CD4-positive, alpha-beta T cell treated with Interleukin-4 for 1 hour (primary cell): ENCODE data around the gene ATP2B2.
A peak's percentile ranks its signal among the peaks of the same experiment; 100 is the strongest.

Experiments
- DNase-seq, 2 donors: peaks; one replicate each; pipeline ENCODE4 v3.0.0-alpha.2; 2020 to 2022

ATP2B2 gene

DNA sequence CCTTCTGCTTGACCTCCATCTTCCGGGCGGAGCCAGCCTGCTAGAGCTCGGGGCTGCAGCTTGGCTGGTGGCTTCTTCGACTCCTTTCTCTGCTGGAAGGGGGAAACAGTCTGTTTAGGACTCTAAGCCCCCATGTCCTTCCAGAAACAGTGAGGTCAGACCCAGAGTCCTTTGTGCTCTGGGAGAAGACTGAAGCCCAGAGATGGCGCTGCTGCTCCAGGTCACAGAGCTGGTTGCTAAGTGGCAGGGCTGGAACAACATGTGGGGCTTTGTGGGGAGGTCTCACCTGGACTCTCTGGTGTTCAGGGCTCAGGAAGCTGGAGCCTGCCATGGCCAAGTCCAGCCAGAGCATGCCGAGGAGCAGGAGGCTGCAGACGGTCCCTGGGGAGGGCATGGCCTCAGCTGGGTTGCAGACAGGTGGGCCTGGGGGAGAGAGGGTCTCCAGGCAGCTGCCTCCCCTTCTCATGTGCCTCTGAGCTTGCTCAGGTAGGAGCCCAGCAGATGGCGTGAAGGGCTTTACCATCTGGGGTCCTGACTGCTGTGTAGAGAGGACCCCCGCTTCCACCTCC, 215.5 kb downstream of the ATP2B2 start:
- DNase-seq: no peak

DNA sequence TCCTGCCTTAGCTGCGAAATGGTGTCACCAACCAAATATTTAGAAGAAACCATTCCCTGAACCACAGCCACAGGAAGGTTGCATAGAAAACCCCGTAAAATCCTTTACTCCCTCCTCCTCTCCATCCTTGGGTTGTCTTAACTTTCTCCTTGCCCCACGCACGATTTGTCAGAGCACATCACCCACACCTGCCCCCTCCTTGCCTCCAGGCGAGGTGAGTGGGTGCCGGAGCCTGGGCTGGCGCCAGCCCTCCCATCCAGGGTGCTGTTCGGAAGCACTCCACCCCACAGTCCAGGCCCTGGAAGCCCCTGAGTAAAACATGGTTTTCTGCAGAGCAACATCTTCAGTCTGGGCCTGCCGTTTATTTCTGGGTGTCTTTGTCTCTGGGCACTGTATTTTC, 216.3 kb downstream of the ATP2B2 start:
- DNase-seq: no peak

DNA sequence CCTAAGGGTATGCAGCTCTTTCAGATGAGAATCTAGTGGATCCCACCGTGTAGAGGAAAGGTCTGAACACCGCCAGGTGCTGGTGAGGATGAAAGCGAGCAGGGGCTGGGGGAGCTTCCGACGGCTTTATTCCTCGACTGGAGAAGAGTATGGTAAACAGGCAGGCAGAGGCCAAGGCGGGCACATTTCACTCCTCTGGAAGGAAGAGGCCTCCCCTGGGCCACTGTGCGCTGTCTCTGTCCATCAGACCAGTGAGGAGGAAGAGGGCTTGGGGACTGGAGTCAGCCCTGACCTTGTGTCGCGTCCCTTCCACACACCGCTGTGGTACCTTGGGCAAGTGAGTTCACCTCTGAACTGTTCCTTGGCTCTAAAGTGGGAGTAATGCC, 216.8 kb downstream of the ATP2B2 start:
- no peak for DNase-seq

DNA sequence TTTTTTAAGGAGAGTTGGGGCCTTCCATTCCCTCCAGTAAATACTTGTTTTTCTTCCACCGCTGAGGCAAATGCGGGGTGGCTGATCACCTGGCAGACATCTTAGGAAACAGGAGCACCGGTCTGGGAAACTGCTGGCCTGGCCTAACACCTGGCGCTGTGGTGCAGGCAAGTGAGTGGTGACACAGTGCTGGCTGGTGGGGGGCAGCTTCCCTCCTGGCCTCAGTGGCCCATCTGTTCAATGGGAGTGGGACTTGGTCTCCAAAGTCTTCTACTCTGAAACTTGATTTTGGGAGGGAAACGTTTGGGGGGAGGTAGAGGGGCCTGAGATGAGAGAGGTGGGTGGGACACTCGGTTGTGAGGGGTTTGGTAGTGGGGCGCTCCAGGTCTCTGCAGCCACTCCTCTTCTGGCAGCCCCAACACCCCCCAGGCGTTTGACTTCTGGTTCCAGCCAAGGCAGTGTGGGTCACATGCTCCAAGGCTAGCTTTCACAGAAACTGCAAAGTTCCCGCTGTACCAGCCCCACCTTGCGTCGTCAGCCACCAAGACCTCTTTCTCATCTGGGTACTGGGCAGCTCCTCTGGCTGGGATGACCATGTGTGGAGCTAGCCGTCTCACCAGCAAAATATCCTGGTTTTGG, 217.3 kb downstream of the ATP2B2 start:
- no peak for DNase-seq

DNA sequence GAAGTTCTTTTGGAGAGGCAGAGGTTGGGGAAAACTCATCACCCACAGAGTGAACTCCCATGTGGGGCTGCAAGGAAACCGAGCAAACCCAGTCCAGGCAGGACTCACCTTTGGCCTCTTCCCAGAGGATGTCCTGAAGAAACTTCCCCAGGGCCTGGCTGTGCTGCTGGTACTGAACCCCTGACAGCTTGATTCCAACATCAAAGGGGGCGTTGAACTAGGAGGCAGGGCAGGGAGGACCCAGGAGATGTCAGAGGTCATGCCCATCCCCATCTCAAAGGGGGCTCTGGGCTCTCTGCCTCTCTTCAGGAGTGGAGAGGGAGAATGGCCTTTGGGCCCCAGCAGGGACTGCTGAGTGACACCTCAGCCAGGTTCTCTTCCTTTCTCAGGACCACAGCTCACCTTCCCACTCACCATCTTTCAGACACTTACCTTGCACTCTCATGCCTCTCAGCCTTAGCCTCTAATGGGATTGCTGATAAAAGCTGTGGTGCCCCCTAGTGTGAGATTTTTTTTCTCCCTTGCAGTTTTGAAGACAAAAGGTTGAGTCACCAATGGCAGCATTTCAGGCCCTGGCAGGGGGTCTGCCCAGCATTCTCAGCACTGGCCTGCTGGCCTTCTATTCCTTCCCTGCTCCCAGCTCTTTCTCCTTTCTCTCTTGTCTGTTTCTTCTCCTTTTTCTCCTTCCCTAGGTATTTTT, 218.6 kb downstream of the ATP2B2 start:
- DNase-seq: peak; percentile 29 to 70

DNA sequence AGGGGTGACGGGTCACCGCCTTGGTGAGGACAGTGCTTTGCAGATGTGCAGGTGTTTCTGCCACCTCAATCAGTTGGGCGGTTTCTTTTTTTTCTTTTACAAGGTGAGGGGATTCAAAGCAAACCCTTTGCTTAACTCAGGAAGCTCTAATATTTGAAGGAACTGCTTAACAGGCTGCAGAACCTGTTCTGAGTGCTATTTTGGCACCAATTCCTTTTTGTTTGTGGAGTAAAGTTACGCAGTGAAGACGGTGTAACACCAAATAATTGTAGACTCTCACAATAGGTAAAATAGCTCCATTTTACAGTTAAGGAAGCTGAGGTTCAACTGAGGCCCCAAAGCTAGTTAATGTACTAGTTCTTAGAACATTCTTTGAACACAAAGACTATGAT, 219.3 kb downstream of the ATP2B2 start:
- no peak for DNase-seq

DNA sequence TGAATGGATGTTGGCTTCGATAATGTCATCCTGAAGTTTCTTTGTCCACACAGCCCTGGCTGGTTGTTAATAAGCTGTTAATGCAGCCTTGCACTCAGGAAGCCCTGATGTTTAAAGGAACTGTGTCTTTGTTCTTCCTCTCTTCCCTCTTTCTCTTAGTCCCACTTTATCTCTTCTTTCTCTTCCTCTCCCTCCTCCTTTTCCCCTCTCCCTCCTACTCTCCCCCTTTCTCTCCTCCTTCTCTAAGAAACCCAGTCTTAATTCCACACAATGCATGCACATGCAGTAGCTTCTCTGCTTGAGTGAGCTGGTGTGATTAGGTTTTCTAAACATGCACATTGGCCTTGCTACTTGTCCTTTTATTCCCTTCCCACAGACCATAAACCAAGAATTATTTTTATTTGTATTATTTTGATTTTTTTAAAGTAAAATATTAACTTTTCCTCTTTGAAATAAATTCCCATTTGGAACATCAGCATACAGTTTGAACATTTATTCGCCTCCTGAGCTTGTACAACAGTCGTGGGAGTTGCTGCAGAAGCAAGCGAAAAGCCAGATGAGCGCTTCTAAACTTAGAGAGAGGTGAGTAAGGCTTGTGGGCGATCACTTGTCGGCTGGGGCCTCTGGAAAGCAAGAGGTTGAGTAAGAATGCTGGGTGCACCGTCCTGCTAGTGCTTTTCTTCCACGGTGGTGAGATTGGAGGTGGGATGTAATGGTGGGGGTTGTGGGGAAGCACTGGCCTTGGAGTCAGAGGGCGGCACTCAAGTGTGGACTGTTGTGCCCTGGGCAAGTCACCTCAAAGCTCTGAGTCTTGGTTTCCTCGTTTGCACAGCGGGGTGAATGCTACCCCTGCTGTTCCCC, 219.9 kb downstream of the ATP2B2 start:
- no peak for DNase-seq

DNA sequence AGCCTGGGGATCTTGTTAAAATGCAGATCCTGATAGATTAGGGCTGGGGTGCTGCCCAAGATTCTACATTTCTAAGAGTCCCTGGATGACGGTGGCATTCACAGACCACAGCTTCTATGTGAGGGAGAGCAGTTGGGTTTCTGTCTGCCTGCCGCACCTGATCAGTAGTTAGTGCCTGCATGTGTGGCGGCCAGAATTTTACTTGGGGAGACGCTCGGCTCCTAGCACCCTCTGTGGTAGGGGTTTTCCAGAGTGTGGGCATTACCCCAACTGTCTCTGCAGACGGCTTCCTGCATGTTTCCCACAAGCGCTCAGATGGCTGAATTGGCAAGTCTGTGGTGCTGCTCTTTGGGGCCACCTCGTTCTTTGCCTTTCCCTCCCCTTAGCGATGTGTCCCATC, 220.9 kb downstream of the ATP2B2 start:
- DNase-seq: peak; percentile 47 to 73

DNA sequence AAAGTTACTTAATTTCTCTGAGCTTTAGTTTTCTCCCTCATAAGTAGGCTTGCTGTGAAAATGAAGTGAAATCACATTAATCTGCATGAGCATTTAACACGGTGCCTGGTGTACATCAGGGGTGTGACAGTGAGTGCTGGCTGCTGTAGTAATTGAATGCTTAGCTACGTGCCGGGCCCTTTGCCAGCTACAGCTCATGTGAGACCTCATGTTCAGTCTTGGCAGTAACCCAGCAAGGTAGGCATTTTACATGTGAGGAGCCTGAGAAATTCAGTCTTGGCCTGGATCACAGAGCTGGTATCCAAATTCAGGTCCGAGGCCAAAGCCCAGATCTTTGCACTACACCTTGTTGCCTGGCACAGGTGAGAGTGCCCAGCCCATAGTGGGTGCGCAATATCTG, 221.7 kb downstream of the ATP2B2 start:
- no peak for DNase-seq

DNA sequence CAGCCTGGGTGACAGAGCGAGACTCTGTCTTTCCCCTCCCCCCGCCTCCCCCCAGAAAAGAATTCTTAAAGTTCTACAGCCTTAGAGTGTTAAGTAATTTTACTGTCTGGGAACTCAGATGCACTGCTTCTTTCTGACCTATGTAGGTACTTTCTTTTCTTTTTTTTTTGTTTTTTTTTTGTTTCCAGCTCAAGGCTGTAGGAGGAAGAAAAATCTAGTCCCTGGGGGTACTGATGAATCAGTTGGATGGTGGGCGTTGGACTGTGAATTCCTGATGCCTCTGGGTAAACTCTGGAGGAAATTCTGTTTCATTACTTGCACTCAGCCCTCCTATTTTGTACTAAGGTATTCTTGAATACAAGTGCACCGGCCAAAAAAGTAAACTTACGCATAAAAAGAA, 223.4 kb downstream of the ATP2B2 start:
- no peak for DNase-seq

DNA sequence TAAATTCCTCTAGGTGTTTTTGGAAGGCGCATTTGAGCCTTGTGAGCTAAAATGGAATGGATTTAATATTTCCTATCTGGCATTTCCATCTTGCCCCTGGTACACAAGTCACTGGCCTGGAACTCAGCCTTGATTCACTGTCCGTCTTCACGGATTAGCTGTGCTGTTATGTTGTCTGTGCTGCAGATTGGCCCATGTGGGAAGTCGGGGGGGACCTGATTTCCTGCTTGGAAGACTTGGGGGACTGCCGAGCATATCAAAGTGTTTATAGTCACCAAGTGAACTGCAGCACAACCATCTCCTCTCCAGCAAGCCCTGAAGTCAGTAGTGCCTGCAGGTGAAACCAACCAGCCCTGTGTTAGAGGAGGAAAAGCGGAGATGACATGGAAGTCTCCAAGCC, 224.8 kb downstream of the ATP2B2 start:
- no peak for DNase-seq

DNA sequence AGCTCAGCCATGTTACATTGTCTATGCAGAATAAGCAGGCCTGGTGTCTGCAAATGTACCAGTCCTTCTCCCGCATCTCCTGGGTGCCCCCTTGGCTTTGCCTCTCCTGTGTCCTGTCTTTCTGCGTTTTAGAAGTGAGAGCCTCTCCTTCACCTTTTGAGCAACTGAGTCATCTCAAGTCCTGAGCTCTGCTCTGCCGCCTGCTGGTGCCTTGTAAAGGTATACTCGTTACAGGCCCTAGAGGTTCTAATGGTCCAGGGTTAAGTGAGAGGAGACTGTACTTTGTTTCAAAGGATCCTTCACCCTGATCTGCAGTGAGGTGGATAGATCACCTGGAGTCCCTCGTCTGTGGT, 225.2 kb downstream of the ATP2B2 start:
- no peak for DNase-seq

DNA sequence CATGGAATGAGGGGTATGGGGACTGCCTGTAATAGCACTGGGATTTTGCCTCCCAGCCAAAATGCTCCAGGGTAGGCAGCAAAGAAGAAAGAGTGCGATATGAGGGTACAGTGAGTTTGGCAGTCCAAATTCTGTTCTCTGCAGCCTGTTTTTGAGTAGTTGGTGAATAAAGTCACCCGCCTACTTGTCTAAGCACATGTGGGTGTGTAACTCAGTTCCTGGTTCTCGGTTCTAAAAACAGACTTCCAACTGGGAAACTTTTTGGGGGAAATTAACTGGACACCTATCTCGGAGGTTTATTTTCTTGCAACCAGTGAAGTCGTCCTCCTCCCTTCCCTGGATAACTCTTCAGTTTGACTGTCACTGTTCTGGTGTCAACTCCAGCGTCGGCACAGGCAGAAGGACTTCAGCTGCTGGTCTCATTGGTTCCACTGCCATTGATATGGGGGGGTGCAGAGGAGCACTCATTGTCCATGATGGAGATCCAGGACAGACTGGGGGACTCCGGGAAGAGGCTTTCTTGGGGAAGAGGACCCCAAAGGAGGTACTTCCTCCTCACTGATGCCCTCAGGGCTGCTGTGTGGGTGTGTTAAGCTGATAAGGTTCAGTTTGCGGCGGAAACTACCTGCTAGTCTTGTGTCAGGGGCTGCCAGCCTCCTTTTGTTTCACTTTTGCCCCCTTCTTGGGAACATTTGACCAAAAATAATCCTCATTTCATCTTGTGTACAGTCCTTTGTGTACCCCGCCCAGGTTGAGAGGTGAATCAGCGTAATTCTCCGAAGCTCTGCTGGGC, 225.8 kb downstream of the ATP2B2 start:
- no peak for DNase-seq

DNA sequence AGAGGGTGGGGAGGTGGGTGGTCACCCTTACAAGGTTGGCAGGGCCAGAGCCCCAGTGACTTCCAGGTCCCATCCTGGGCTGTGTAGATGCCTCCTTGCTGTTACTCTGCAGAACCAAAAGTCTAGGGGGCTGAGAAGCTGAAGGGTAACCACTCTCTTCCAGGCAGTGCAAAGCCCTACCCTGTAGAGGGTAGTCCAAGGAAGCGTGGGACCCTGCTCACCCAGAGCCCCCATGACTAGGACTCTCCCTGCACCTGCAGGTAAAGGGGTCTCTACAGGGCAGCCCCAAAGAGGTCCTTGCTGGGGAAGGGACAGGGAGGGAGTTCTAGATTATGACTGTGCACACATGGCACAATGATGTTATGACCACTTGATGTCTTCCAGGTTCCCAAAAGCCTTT, 226.9 kb downstream of the ATP2B2 start:
- no peak for DNase-seq

DNA sequence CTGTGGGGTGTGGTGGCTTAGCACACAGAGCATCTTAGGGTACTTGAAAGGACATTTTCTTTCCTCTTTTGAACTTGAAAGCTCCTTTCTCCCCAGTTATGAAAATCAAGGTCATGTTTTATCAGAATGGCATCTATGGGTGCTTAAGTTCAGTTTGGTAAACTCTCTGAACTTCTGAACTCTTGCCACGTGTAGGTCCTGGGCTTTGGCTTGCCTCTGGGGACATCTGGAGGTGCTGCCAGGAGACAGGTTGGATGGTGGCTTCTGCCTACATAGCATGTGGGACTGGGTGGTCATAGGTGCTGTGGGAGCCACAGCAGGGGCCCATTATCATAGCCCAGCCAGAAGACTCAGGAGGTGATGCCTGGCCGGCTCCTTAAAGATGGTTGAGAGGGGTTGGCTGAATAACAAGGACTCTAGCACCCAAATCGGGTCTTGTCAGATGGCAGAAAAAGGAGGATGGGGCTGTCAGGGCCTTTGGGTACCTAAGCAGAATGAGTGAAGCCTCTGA, 228.2 kb downstream of the ATP2B2 start:
- no peak for DNase-seq

DNA sequence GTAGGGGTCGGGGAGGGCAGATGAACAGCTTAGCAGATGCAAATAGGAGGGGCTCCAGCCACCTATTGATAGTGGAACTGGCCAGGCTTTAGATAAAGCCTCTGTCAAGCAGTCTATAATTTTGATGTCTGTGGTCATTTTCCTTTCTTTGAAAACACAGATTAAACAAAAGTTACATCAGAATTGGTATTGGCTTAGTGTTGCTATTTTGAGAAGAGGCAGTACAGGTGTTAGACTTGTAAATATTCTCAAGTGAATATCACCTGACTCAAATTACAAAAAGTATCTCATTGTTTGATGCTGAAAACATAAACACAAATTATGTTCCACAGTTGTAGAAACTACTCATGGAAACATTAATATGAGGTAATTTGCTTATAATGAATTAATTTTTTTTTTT, 230.8 kb downstream of the ATP2B2 start:
- no peak for DNase-seq
